K562 (cell line): ENCODE data around the gene YPEL1. TPM values are rescaled to one million over a fixed set of nuclear protein-coding genes. Genes with fewer than 3 reads are reported as not detected.

Experiments used
- CEBPG ChIP-seq, 3 experiments: fragments of 200-800 bp in 1 of 3; sonication (Bioruptor generic) in 1 of 3; sonication (generic) in 1 of 3; formaldehyde crosslinking in 1 of 3; IDR thresholded peaks in 2 of 3; conservative IDR thresholded peaks in 1 of 3; 2 replicates each; pipeline versions ENCODE4 v1.6.1 to v1.8.0; 2016 to 2022; ENCODE audit warnings: missing compliant biosample characterization in 2 of 3, missing genetic modification characterization in 2 of 3, mild to moderate bottlenecking in 1 of 3, missing genetic modification reagents in 1 of 3
- DMBX1 ChIP-seq: fragments of 250-450 bp; sonication (Bioruptor Pico); IDR thresholded peaks from 2 replicates; pipeline ENCODE4 v1.8.0; 2022; ENCODE audit warnings: inconsistent platforms, mild to moderate bottlenecking, moderate library complexity, borderline replicate concordance
- FOXJ2 ChIP-seq: fragments of 200-800 bp; sonication (Bioruptor generic); IDR thresholded peaks from 2 replicates; pipeline ENCODE4 v1.6.1; 2016; ENCODE audit warnings: missing genetic modification characterization, missing compliant biosample characterization
- GABPA ChIP-seq: fragments of 200-800 bp; sonication (Bioruptor generic); conservative IDR thresholded peaks from 2 replicates; pipeline ENCODE4 v1.6.1; 2016; ENCODE audit warnings: low read depth, missing genetic modification characterization, missing compliant biosample characterization
- HDAC6 ChIP-seq: IDR thresholded peaks from 2 replicates; pipeline ENCODE4 v1.6.1; 2012; ENCODE audit warnings: low read depth, mild to moderate bottlenecking, control low read depth, inconsistent platforms, low read length, moderate library complexity
- IFI16 ChIP-seq: fragments of 250-450 bp; sonication (Bioruptor Pico); IDR thresholded peaks from 2 replicates; pipeline ENCODE4 v2.1.2; 2022; ENCODE audit warnings: mild to moderate bottlenecking, inconsistent platforms
- ILF3 ChIP-seq: fragments of 450-650 bp; IDR thresholded peaks from 2 replicates; pipeline ENCODE4 v1.6.1; 2018; ENCODE audit warnings: antibody characterized with exemption, mild to moderate bottlenecking, moderate library complexity, borderline replicate concordance
- IRF1 ChIP-seq: sonication (generic); formaldehyde crosslinking; IDR thresholded peaks from 2 replicates; pipeline ENCODE4 v1.8.0; 2022; ENCODE audit warnings: missing genetic modification reagents, mild to moderate bottlenecking, borderline replicate concordance
- KLF16 ChIP-seq: IDR thresholded peaks from 2 replicates; pipeline ENCODE4 v1.6.1; 2016; ENCODE audit warnings: antibody characterized with exemption
- PREB ChIP-seq: sonication (generic); formaldehyde crosslinking; IDR thresholded peaks from 2 replicates; pipeline ENCODE4 v1.8.1; 2023; ENCODE audit warnings: mild to moderate bottlenecking, missing genetic modification reagents
- RBM17 ChIP-seq: fragments of 200-400 bp; formaldehyde crosslinking; IDR thresholded peaks from 2 replicates; pipeline ENCODE4 v1.6.1; 2017; ENCODE audit warnings: low read depth, mild to moderate bottlenecking, low read length, borderline replicate concordance
- SIN3A ChIP-seq, 2 experiments: fragments of 150-350 bp in 1 of 2; IDR thresholded peaks; 2 replicates each; pipeline ENCODE4 v1.6.1; 2011 to 2016; ENCODE audit warnings: borderline replicate concordance in 2 of 2, low read depth in 2 of 2, low read length in 2 of 2, mild to moderate bottlenecking in 2 of 2, moderate library complexity in 2 of 2; ENCODE audit not compliant: control insufficient read depth in 1 of 2
- SMAD4 ChIP-seq: fragments of 250-450 bp; sonication (Bioruptor Pico); conservative IDR thresholded peaks from 2 replicates; pipeline ENCODE4 v1.8.0; 2021; ENCODE audit warnings: inconsistent platforms, mild to moderate bottlenecking, moderate library complexity
- SREBF2 ChIP-seq: sonication (generic); formaldehyde crosslinking; IDR thresholded peaks from 2 replicates; pipeline ENCODE4 v1.4.0; 2020; ENCODE audit warnings: mild to moderate bottlenecking, missing genetic modification reagents
- TGIF2 ChIP-seq: sonication (generic); formaldehyde crosslinking; IDR thresholded peaks from 2 replicates; pipeline ENCODE4 v1.8.1; 2022; ENCODE audit warnings: mild to moderate bottlenecking, missing genetic modification reagents, moderate library complexity
- XRCC3 ChIP-seq: fragments of 450-650 bp; IDR thresholded peaks from 2 replicates; pipeline ENCODE4 v1.6.1; 2017; ENCODE audit warnings: mild to moderate bottlenecking, moderate library complexity
- ZNF263 ChIP-seq: sonication (generic); formaldehyde crosslinking; IDR thresholded peaks from 2 replicates; pipeline ENCODE4 v1.8.0; 2022; ENCODE audit warnings: mild to moderate bottlenecking, missing genetic modification reagents, borderline replicate concordance
- ZNF311 ChIP-seq: fragments of 250-450 bp; sonication (Bioruptor Pico); IDR thresholded peaks from 2 replicates; pipeline ENCODE4 v1.4.0; 2020; ENCODE audit warnings: mild to moderate bottlenecking, moderate library complexity
- ZNF398 ChIP-seq: fragments of 250-450 bp; sonication (Bioruptor Pico); IDR thresholded peaks from 2 replicates; pipeline ENCODE4 v1.8.0; 2021; ENCODE audit warnings: moderate library complexity, mild to moderate bottlenecking, inconsistent platforms
- ZNF444 ChIP-seq: fragments of 250-450 bp; sonication (Bioruptor Pico); IDR thresholded peaks from 2 replicates; pipeline ENCODE4 v1.4.0; 2020; ENCODE audit warnings: mild to moderate bottlenecking, moderate library complexity
- polyA plus RNA-seq, 8 experiments: library from polyadenylated mRNA; depleted of rRNA in 4 of 8; stranded (reverse) in 5 of 8; unstranded in 3 of 8; fragments of >200 nt; fragmentation: Nextera tagmentation in 2 of 8; fragmentation: Illumina TruSeq in 1 of 8; extraction: Ambion mirVana in 2 of 8; extraction: Trizol in 1 of 8; gene quantifications; 2 replicates each; pipeline versions ENCODE4 v1.2.1 to v1.2.3, GENCODE V29; 2011 to 2014; ENCODE audit warnings: inconsistent platforms in 1 of 8, missing spikeins in 1 of 8
- total RNA-seq, 7 experiments: library from RNA; depleted of rRNA in 6 of 7; stranded (reverse); fragments of >200 nt in 6 of 7; fragmentation: Illumina TruSeq in 2 of 7; extraction: Trizol in 2 of 7; gene quantifications; 2 replicates each; pipeline versions ENCODE4 v1.2.1 to v1.2.3, GENCODE V29; 2011 to 2021; ENCODE audit warnings: low replicate concordance in 1 of 7
- TF ChIP-seq, protein P1 (sequence below): fragments of 150-350 bp; IDR thresholded peaks from 2 replicates; pipeline ENCODE4 v1.6.1; 2014; ENCODE audit warnings: low read depth, mild to moderate bottlenecking, low read length, borderline replicate concordance

The YPEL1 gene
- total and polyA plus RNA-seq, 9 of the 15 experiments (the other 6 are each of a cell fraction or from before 2014, with no cell fraction given): 0.07 to 2.2 (median 0.46) TPM

GRCh38 chr22:21719024-21719423 lies 16.6 kb downstream of the YPEL1 start (continued):
- TF ChIP-seq, protein P1, sequence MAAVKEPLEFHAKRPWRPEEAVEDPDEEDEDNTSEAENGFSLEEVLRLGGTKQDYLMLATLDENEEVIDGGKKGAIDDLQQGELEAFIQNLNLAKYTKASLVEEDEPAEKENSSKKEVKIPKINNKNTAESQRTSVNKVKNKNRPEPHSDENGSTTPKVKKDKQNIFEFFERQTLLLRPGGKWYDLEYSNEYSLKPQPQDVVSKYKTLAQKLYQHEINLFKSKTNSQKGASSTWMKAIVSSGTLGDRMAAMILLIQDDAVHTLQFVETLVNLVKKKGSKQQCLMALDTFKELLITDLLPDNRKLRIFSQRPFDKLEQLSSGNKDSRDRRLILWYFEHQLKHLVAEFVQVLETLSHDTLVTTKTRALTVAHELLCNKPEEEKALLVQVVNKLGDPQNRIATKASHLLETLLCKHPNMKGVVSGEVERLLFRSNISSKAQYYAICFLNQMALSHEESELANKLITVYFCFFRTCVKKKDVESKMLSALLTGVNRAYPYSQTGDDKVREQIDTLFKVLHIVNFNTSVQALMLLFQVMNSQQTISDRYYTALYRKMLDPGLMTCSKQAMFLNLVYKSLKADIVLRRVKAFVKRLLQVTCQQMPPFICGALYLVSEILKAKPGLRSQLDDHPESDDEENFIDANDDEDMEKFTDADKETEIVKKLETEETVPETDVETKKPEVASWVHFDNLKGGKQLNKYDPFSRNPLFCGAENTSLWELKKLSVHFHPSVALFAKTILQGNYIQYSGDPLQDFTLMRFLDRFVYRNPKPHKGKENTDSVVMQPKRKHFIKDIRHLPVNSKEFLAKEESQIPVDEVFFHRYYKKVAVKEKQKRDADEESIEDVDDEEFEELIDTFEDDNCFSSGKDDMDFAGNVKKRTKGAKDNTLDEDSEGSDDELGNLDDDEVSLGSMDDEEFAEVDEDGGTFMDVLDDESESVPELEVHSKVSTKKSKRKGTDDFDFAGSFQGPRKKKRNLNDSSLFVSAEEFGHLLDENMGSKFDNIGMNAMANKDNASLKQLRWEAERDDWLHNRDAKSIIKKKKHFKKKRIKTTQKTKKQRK: no peak
- TF ChIP-seq XRCC3: no peak
- TF ChIP-seq ZNF311 (CRISPR knock-in tag): no peak
- no peak for TF ChIP-seq DMBX1 (CRISPR knock-in tag)
- TF ChIP-seq ILF3: no peak
- TF ChIP-seq HDAC6: no peak
- no peak for TF ChIP-seq IRF1
- TF ChIP-seq TGIF2 (CRISPR knock-in tag): no peak
- TF ChIP-seq KLF16: no peak
- no peak for TF ChIP-seq RBM17
- no peak for TF ChIP-seq PREB (CRISPR knock-in tag)
- no peak for TF ChIP-seq SIN3A (IDR thresholded peaks at IDR 0.05; ENCODE audit: borderline replicate concordance in 2 of 2, control insufficient read depth in 1 of 2, low read depth in 2 of 2, low read length in 2 of 2)
- TF ChIP-seq IFI16 (CRISPR knock-in tag): no peak
- TF ChIP-seq FOXJ2 (tag): 0 out of 2 replicates have a peak, but pooled peaks have one; percentile 37
- TF ChIP-seq SMAD4 (CRISPR knock-in tag): no peak
- no peak for TF ChIP-seq SREBF2 (CRISPR knock-in tag)
- TF ChIP-seq GABPA (tag): no peak
- no peak for TF ChIP-seq ZNF444 (CRISPR knock-in tag)
- TF ChIP-seq ZNF263 (CRISPR knock-in tag): no peak
- no peak for TF ChIP-seq ZNF398 (CRISPR knock-in tag)
- TF ChIP-seq CEBPG (CRISPR knock-in tag; IDR thresholded peaks at IDR 0.05): peak; percentile 31; the same call in 1 of the 2 replicates
- no peak for TF ChIP-seq CEBPG (tag; conservative IDR thresholded peaks at IDR 0.05 in 1 of 2, IDR thresholded peaks at IDR 0.05 in 1 of 2)
